CD8-positive, alpha-beta memory T cell (primary cell): Measurements from ENCODE around the gene TTR. TPM values are rescaled to one million over a fixed set of nuclear protein-coding genes. Genes with fewer than 3 reads are reported as not detected.

Experiments
- CTCF ChIA-PET: fragments of 350-600 bp; sonication (Branson Sonifier 250); formaldehyde crosslinking; loops from one replicate; lab custom pipeline; 2021; ENCODE audit warnings: antibody characterized with exemption; lab: Charles Lee
- POLR2A ChIA-PET: fragments of 350-600 bp; sonication (Branson Sonifier 250); formaldehyde crosslinking; loops from one replicate; lab custom pipeline; 2021; ENCODE audit warnings: antibody characterized with exemption; lab: Charles Lee
- DNase-seq, 5 donors: peaks; one replicate each; pipeline versions ENCODE4 v3.0.0 to v3.0.0-alpha.2; 2020 to 2022; ENCODE audit warnings: mixed read lengths in 1 of 5
- H3K27ac ChIP-seq: one replicate; pipeline ENCODE4 v1.7.0; 2013; ENCODE audit warnings: low read depth, mild to moderate bottlenecking, low read length, moderate library complexity
- H3K27me3 ChIP-seq: 2 replicates; pipeline ENCODE4 v1.7.0; 2013; ENCODE audit warnings: low read length, mild to moderate bottlenecking; ENCODE audit not compliant: insufficient read depth, poor library complexity, severe bottlenecking
- H3K36me3 ChIP-seq: 2 replicates; pipeline ENCODE4 v1.7.0; 2013; ENCODE audit warnings: mild to moderate bottlenecking, low read length, moderate library complexity; ENCODE audit not compliant: insufficient read depth
- H3K4me1 ChIP-seq: 2 replicates; pipeline ENCODE4 v1.7.0; 2013; ENCODE audit warnings: mild to moderate bottlenecking, low read length, moderate library complexity; ENCODE audit not compliant: insufficient read depth
- H3K4me3 ChIP-seq: 2 replicates; pipeline ENCODE4 v1.7.0; 2013; ENCODE audit warnings: mild to moderate bottlenecking, low read length
- H3K9me3 ChIP-seq: 2 replicates; pipeline ENCODE4 v1.7.0; 2013; ENCODE audit warnings: mild to moderate bottlenecking, low read length
- H3K27ac Mint-ChIP-seq, 8 donors: one replicate each; pipeline ENCODE4 v1.8.0; 2020 to 2021; ENCODE audit warnings: mixed read lengths in 8 of 8, mild to moderate bottlenecking in 6 of 8, inconsistent platforms in 3 of 8, moderate library complexity in 3 of 8
- H3K27me3 Mint-ChIP-seq, 2 donors: one replicate each; pipeline ENCODE4 v1.8.0; 2020 to 2021; ENCODE audit warnings: mixed read lengths in 2 of 2, mild to moderate bottlenecking in 1 of 2, moderate library complexity in 1 of 2
- H3K36me3 Mint-ChIP-seq, 3 donors: one replicate each; pipeline ENCODE4 v1.8.0; 2020 to 2021; ENCODE audit warnings: mixed read lengths in 3 of 3, inconsistent platforms in 1 of 3, mild to moderate bottlenecking in 1 of 3
- H3K4me1 Mint-ChIP-seq, 3 donors: one replicate each; pipeline ENCODE4 v1.8.0; 2020 to 2021; ENCODE audit warnings: mixed read lengths in 3 of 3, inconsistent platforms in 1 of 3, mild to moderate bottlenecking in 1 of 3
- H3K4me3 Mint-ChIP-seq, 7 donors: one replicate each; pipeline ENCODE4 v1.8.0; 2020 to 2021; ENCODE audit warnings: mixed read lengths in 7 of 7, mild to moderate bottlenecking in 6 of 7, moderate library complexity in 4 of 7, inconsistent platforms in 2 of 7
- H3K9me3 Mint-ChIP-seq, 5 donors: one replicate each; pipeline ENCODE4 v1.8.0; 2020 to 2022; ENCODE audit warnings: mixed read lengths in 5 of 5, mild to moderate bottlenecking in 3 of 5, moderate library complexity in 2 of 5, inconsistent platforms in 1 of 5
- polyA plus RNA-seq: library from polyadenylated mRNA; unstranded; fragments of 300-500 nt; fragmentation: Illumina TruSeq; gene quantifications from one replicate; pipeline ENCODE4 v1.2.3, GENCODE V29; 2021
- total RNA-seq, 2 experiments: library from RNA; stranded (reverse); gene quantifications; one replicate each; pipeline ENCODE4 v1.2.3, GENCODE V29; 2021

The TTR gene
- total and polyA plus RNA-seq, 3 experiments from 2014 or later, result not detected

- ChIA-PET CTCF (no interaction called here), POLR2A (no interaction called here)
- Histone ChIP-seq H3K4me1 (no peaks in the 10 kb centered on the region), H3K27me3 (no peaks in the 10 kb centered on the region), H3K9me3 (no peaks in the 10 kb centered on the region), H3K4me3 (no peak overlapping the region), H3K36me3 (no peaks in the 10 kb centered on the region), H3K27ac (no peak overlapping the region)
- peaks cover 0 to 2% of the 10 kb centered on the region in 2 donors for H3K27me3 Mint-ChIP-seq
- no peak for DNase-seq
- H3K27ac Mint-ChIP-seq, result no peak overlapping the region
- peaks cover 0 to 1% (median 0%) of the 10 kb centered on the region in 3 donors for H3K4me1 Mint-ChIP-seq
- H3K36me3 Mint-ChIP-seq, result no peaks in the 10 kb centered on the region
- no peak overlapping the region for H3K4me3 Mint-ChIP-seq
- no peaks in the 10 kb centered on the region for H3K9me3 Mint-ChIP-seq
Observed at GRCh38 chr18:31626409-31626808, 34.7 kb downstream of the TTR start.

GRCh38 chr18:31630549-31630948, 38.9 kb downstream of the TTR start:
- peaks cover 0 to 3% (median 0%) of the 10 kb centered on the region in 5 donors for H3K9me3 Mint-ChIP-seq
- Histone ChIP-seq H3K4me3 (no peak overlapping the region), H3K4me1 (peaks cover 10% of the 10 kb centered on the region), H3K27ac (no peak overlapping the region), H3K36me3 (no peaks in the 10 kb centered on the region), H3K27me3 (no peaks in the 10 kb centered on the region), H3K9me3 (no peaks in the 10 kb centered on the region)
- CTCF ChIA-PET, result no interaction called here
- peaks cover 15 to 20% (median 20%) of the 10 kb centered on the region in 3 donors for H3K4me1 Mint-ChIP-seq
- H3K4me3 Mint-ChIP-seq, result no peak overlapping the region
- DNase-seq, result no peak
- H3K36me3 Mint-ChIP-seq, result no peaks in the 10 kb centered on the region
- POLR2A ChIA-PET, result no interaction called here
- no peak overlapping the region for H3K27ac Mint-ChIP-seq
- H3K27me3 Mint-ChIP-seq, result no peaks in the 10 kb centered on the region

- no peaks in the 10 kb centered on the region for H3K9me3 ChIP-seq
- Mint-ChIP-seq H3K4me1 (peaks cover 15 to 20% (median 20%) of the 10 kb centered on the region in 3 donors), H3K27ac (no peak overlapping the region), H3K27me3 (no peaks in the 10 kb centered on the region), H3K4me3 (no peak overlapping the region), H3K36me3 (no peaks in the 10 kb centered on the region), H3K9me3 (peaks cover 0 to 3% (median 0%) of the 10 kb centered on the region in 5 donors)
- no peak for DNase-seq
- no peak overlapping the region for H3K27ac ChIP-seq
- no peaks in the 10 kb centered on the region for H3K27me3 ChIP-seq
- ChIA-PET POLR2A (no interaction called here), CTCF (no interaction called here)
- H3K4me1 ChIP-seq, result peaks cover 10% of the 10 kb centered on the region
- H3K4me3 ChIP-seq, result no peak overlapping the region
- H3K36me3 ChIP-seq, result no peaks in the 10 kb centered on the region
Observed at GRCh38 chr18:31631526-31631925, 39.8 kb downstream of the TTR start.

- Histone ChIP-seq H3K27me3 (no peaks in the 10 kb centered on the region), H3K27ac (no peak overlapping the region), H3K9me3 (no peaks in the 10 kb centered on the region), H3K4me3 (no peak overlapping the region), H3K36me3 (no peaks in the 10 kb centered on the region), H3K4me1 (peaks cover 10% of the 10 kb centered on the region)
- CTCF ChIA-PET, result no interaction called here
- Mint-ChIP-seq H3K9me3 (peaks cover 0 to 3% (median 1%) of the 10 kb centered on the region in 5 donors), H3K36me3 (no peaks in the 10 kb centered on the region), H3K4me3 (no peak overlapping the region), H3K27me3 (peaks cover 0 to 3% of the 10 kb centered on the region in 2 donors), H3K27ac (no peak overlapping the region), H3K4me1 (peaks cover 15 to 20% (median 20%) of the 10 kb centered on the region in 3 donors)
- POLR2A ChIA-PET, result no interaction called here
- no peak for DNase-seq
Observed at GRCh38 chr18:31632356-31632755, 40.7 kb downstream of the TTR start.

GRCh38 chr18:31633392-31634330, 42.0 kb downstream of the TTR start:
- Mint-ChIP-seq H3K4me3 (peak overlapping the region in 4 of 7 donors; percentile 15 to 58 (median 30)), H3K36me3 (no peaks in the 10 kb centered on the region), H3K9me3 (peaks cover 0 to 3% (median 1%) of the 10 kb centered on the region in 5 donors), H3K4me1 (peaks cover 15 to 20% (median 20%) of the 10 kb centered on the region in 3 donors), H3K27ac (peak overlapping the region in 7 of 8 donors; percentile 20 to 72 (median 55)), H3K27me3 (peaks cover 0 to 7% of the 10 kb centered on the region in 2 donors)
- peaks cover 10% of the 10 kb centered on the region for H3K4me1 ChIP-seq
- no peak for DNase-seq
- H3K9me3 ChIP-seq, result no peaks in the 10 kb centered on the region
- ChIA-PET POLR2A (no interaction called here), CTCF (no interaction called here)
- no peaks in the 10 kb centered on the region for H3K27me3 ChIP-seq
- no peak overlapping the region for H3K27ac ChIP-seq
- no peaks in the 10 kb centered on the region for H3K36me3 ChIP-seq
- H3K4me3 ChIP-seq, result no peak overlapping the region

GRCh38 chr18:31634331-31634713, 42.6 kb downstream of the TTR start:
- no peaks in the 10 kb centered on the region for H3K9me3 ChIP-seq
- ChIA-PET CTCF (no interaction called here), POLR2A (no interaction called here)
- Mint-ChIP-seq H3K9me3 (peaks cover 0 to 3% (median 1%) of the 10 kb centered on the region in 5 donors), H3K27me3 (peaks cover 0 to 13% of the 10 kb centered on the region in 2 donors), H3K27ac (peak overlapping the region in 6 of 8 donors; percentile 17 to 73 (median 38)), H3K4me3 (peak overlapping the region in 4 of 7 donors; percentile 29 to 58 (median 43)), H3K36me3 (no peaks in the 10 kb centered on the region), H3K4me1 (peaks cover 15 to 20% (median 20%) of the 10 kb centered on the region in 3 donors)
- no peak overlapping the region for H3K27ac ChIP-seq
- peaks cover 10% of the 10 kb centered on the region for H3K4me1 ChIP-seq
- H3K27me3 ChIP-seq, result no peaks in the 10 kb centered on the region
- peak in 1 of 5 donors; percentile 6 for DNase-seq
- H3K36me3 ChIP-seq, result no peaks in the 10 kb centered on the region
- no peak overlapping the region for H3K4me3 ChIP-seq

- CTCF ChIA-PET, result no interaction called here
- H3K4me3 Mint-ChIP-seq, result no peak overlapping the region
- H3K36me3 Mint-ChIP-seq, result no peaks in the 10 kb centered on the region
- Histone ChIP-seq H3K9me3 (no peaks in the 10 kb centered on the region), H3K27me3 (no peaks in the 10 kb centered on the region), H3K27ac (no peak overlapping the region), H3K36me3 (no peaks in the 10 kb centered on the region), H3K4me1 (peaks cover 10% of the 10 kb centered on the region), H3K4me3 (no peak overlapping the region)
- DNase-seq, result no peak
- POLR2A ChIA-PET, result no interaction called here
- H3K27me3 Mint-ChIP-seq, result peaks cover 0 to 16% of the 10 kb centered on the region in 2 donors
- H3K27ac Mint-ChIP-seq, result no peak overlapping the region
- peaks cover 0 to 3% (median 1%) of the 10 kb centered on the region in 5 donors for H3K9me3 Mint-ChIP-seq
- peaks cover 15 to 20% (median 18%) of the 10 kb centered on the region in 3 donors for H3K4me1 Mint-ChIP-seq
Observed at GRCh38 chr18:31636387-31636786, 44.7 kb downstream of the TTR start.

- Mint-ChIP-seq H3K9me3 (peaks cover 0 to 3% (median 1%) of the 10 kb centered on the region in 5 donors), H3K36me3 (no peaks in the 10 kb centered on the region), H3K4me3 (no peak overlapping the region), H3K27ac (no peak overlapping the region), H3K27me3 (peaks cover 0 to 16% of the 10 kb centered on the region in 2 donors), H3K4me1 (peaks cover 15 to 20% (median 18%) of the 10 kb centered on the region in 3 donors)
- H3K4me1 ChIP-seq, result peaks cover 10% of the 10 kb centered on the region
- H3K27me3 ChIP-seq, result no peaks in the 10 kb centered on the region
- no peak overlapping the region for H3K27ac ChIP-seq
- DNase-seq, result no peak
- no peaks in the 10 kb centered on the region for H3K9me3 ChIP-seq
- ChIA-PET POLR2A (no interaction called here), CTCF (no interaction called here)
- no peaks in the 10 kb centered on the region for H3K36me3 ChIP-seq
- H3K4me3 ChIP-seq, result no peak overlapping the region
Observed at GRCh38 chr18:31637445-31637844, 45.8 kb downstream of the TTR start.
